Measurements from ENCODE around the gene PYGM.

DNA sequence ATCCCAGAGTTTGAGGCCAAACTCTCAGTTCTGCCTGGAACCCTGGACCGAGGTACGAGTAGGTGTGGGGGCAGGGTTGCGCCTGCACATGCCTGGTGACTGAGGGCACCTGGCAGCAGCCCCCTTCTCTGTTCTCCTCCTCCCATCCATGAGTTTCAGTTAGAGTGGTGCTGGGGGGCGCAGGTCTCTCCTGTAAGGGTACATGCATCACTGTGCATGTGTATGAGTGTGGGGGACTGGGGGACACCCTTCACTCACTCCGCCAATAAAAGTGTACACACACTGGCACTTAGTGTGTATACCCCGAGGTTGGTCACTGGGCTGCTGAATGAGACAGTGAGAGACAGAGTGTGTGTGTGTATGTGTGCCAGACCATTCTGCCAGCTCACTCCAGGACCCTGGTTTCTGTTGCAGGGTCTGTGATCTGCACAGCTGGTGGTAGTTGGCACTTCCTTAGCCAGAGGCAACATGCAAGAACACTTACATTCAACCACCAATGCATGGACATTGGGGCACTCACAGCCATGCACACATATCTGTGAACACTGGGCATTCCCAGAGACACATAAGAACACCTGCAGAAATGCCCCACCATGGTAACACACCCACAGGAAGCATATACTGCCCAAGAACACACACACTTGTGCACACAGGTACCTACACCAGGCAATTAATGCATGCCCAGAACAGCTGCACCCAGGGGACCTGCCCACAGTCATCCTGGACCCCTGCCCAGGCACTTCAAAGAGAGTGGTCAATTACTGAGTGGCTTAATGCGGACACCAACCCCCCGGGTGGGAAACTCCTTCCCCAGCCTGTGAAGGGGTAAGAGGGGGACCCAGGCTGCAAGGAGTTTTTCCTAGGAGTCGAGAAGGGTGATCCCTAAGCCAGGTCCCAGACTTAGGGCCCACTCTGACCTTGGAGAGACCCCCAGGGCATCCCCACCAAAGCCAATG lies 35.6 kb downstream of the PYGM start:
- TF ChIP-seq, protein P1, sequence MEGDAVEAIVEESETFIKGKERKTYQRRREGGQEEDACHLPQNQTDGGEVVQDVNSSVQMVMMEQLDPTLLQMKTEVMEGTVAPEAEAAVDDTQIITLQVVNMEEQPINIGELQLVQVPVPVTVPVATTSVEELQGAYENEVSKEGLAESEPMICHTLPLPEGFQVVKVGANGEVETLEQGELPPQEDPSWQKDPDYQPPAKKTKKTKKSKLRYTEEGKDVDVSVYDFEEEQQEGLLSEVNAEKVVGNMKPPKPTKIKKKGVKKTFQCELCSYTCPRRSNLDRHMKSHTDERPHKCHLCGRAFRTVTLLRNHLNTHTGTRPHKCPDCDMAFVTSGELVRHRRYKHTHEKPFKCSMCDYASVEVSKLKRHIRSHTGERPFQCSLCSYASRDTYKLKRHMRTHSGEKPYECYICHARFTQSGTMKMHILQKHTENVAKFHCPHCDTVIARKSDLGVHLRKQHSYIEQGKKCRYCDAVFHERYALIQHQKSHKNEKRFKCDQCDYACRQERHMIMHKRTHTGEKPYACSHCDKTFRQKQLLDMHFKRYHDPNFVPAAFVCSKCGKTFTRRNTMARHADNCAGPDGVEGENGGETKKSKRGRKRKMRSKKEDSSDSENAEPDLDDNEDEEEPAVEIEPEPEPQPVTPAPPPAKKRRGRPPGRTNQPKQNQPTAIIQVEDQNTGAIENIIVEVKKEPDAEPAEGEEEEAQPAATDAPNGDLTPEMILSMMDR (IDR thresholded peaks at IDR 0.05; ENCODE audit: insufficient read depth, low read length, poor library complexity, severe bottlenecking): no peak
- TF ChIP-seq EZH2phosphoT487 (conservative IDR thresholded peaks at IDR 0.05; ENCODE audit: low read length): no peak
